C4-2B (cell line): ENCODE data around the gene KIF11.

ENCODE experiments used
- CTCF ChIP-seq: fragments of 450-650 bp; conservative IDR thresholded peaks from 2 replicates; pipeline ENCODE4 v1.5.1; 2017; ENCODE audit warnings: mild to moderate bottlenecking
- ZFX ChIP-seq: fragments of 450-650 bp; IDR thresholded peaks from 2 replicates; pipeline ENCODE4 v1.6.1; 2017

GRCh38 chr10:92690211-92690914 lies 97.4 kb downstream of the KIF11 start:
- no peak for TF ChIP-seq CTCF
- TF ChIP-seq ZFX = no peak
